GM19099 (cell line): ENCODE measurements around the gene RNFT2.
A peak's percentile ranks its signal among the peaks of the same experiment; 100 is the strongest.

Experiments used
- POLR2A ChIP-seq: IDR thresholded peaks from 3 replicates; pipeline ENCODE4 v1.6.1; 2011; ENCODE audit warnings: low read depth; ENCODE audit not compliant: insufficient read length; ENCODE audit errors: extremely low read depth

RNFT2 gene

DNA sequence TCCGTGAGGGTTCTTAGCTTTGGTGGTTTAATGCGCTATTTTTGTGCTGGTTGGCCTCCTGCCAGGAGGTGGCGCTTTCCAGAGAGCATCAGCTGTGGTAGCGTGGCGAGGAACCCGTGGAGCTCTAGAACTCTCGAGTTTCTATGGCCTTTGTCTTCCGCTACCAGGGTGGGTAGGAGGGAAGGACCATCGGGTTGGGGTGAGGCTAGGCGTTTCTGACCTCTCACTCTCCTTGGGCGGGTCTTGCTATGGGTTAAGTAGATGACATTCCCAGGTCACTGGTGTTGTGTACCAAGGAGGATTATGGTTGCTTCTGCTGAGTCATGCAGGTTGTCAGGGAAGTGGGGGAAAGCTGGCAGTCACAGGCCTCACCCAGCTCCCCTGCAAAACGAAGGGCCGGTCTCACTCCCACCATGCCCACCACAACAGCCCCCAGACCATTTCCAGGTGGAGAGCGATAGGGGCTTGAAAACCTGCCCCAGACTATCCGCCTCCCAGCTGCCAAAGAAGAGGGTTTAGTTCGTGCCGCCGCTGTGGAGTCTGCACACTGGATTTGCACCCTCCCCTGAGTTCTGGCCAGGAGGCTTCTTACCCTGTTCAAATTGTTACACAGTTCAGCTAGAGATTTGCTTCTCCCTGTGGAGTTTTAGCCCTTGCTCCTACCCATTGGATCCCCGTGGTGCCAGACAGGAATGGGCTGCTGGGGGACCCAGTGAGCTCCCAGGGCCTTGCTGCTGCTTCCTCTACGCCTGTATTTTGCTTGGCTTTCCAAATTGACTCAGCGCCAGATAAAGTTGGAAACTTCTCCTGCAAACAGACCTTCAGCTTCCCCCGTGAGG is 21.9 kb downstream of the RNFT2 start:
- peak; percentile 35 for TF ChIP-seq POLR2A

DNA sequence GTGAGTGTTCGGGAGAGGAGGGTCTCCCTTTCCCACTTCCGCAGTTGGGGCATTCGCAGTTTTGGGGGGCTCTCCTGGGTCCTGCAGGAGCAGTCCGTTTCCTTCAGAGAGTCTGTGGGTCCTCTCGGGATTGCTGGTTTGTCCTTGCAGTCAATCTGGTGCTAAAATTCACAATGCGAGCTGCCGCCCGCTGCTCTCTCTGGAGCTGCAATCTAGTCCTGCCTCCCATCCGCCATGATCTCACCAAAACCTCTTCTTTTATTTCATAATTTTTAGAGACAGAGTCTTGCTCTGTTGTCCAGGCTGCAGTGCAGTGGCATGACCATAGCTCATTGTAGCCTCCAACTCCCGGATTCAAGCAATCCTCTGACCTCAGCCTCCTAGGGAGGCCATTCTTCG is 22.5 kb downstream of the RNFT2 start:
- TF ChIP-seq POLR2A: no peak

- TF ChIP-seq POLR2A: no peak
Measured at GRCh38 chr12:116761499-116761898, 23.4 kb downstream of the RNFT2 start.

DNA sequence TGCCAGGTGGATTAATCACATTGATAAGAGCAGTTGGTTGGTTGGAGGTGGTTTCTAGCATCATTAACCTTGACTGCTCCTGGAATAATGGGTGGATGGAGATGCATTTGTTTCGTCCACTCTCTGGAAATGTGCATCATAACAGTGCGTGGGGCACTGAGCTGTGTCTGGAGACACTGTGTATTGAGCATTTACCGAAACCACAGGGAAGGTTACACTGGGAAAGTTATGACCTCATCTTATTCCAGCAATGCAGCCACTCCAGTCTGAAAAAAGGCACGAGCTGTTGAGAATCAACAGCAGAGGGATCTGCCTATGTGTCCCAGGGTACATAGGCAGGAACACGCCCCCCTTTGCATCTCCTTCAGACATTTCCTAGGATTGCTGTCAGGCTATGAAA is 27.2 kb downstream of the RNFT2 start:
- TF ChIP-seq POLR2A: no peak

DNA sequence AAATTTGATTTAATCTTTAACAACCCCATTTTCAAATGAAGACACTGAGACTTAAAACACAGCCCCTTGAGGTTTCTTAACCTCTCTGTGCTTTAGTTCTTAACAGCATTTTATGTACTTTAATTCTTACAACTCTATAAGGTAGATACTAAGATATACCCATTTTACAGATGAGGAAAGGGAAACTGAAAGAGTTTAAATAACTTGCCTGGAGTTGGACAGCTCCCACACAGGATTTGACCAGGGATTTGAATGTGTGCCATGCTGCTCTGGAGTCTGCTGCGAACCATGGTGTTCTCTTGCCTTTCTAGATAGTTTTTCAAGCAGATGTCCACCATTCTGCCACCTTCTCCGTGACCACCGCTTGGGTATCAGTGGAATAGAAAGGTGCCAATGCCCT is 28.2 kb downstream of the RNFT2 start:
- no peak for TF ChIP-seq POLR2A

DNA sequence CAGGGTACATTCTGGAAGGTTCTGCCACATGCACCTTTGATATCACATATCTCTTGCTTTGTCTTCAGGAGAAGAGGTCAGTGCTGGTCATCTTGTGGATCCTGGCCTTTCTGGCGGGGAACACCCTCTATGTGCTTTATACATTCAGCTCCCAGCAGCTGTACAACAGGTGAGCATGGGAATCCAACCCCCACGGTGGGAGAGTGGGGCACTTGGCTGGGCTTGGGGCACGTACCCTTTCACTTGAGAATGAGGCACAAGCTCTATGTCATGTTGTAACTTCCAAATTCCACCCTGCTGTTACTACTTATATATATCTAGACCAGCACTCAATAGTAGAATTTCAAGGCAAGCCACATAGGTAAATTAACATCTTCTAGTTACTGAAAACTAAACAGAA is 28.6 kb downstream of the RNFT2 start:
- TF ChIP-seq POLR2A: no peak

GRCh38 chr12:116771651-116772050 is 33.5 kb downstream of the RNFT2 start:
- TF ChIP-seq POLR2A: no peak

GRCh38 chr12:116773276-116773731 is 35.2 kb downstream of the RNFT2 start:
- no peak for TF ChIP-seq POLR2A

DNA sequence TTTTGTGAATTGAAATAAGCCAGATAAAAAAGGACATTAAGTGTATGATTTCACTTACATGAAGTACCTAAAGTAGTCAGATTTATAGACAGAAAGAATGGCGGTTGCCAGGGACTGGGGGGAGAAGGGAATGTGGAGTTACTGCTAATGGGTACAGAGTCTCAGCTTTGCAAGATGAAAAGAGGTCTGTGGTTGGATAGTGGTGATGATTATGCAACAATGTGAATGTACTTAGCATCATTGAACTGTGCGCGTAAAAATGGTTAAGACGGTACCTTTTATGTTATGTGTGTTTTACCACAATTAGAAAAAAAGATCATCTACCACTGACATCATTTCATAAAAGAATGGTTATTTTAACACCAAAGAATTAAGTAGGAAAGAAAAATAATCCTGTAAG is 35.9 kb downstream of the RNFT2 start:
- no peak for TF ChIP-seq POLR2A

- TF ChIP-seq POLR2A: no peak
Measured at GRCh38 chr12:116777245-116777644, 39.1 kb downstream of the RNFT2 start.

- TF ChIP-seq POLR2A: no peak
Measured at GRCh38 chr12:116779597-116779996, 41.5 kb downstream of the RNFT2 start.

DNA sequence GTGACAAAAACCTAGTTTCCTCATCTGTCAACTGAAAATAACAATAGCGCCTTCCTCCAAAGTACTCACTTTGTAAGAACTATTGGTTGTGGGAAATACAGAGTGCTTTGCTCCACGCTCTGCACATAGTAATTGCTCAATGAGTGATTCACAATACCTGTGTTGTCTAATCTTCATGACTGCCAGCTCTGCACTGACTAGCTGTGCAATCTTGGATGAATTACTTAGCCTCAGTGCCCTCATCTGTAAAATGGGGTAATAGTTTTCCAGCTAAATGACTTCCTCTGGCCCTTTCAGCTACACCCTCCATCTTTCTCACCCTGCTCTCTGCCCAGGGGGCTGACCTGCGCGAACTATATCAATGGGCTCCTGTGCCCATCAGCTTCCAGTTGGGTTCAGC is 42.8 kb downstream of the RNFT2 start:
- TF ChIP-seq POLR2A: no peak

DNA sequence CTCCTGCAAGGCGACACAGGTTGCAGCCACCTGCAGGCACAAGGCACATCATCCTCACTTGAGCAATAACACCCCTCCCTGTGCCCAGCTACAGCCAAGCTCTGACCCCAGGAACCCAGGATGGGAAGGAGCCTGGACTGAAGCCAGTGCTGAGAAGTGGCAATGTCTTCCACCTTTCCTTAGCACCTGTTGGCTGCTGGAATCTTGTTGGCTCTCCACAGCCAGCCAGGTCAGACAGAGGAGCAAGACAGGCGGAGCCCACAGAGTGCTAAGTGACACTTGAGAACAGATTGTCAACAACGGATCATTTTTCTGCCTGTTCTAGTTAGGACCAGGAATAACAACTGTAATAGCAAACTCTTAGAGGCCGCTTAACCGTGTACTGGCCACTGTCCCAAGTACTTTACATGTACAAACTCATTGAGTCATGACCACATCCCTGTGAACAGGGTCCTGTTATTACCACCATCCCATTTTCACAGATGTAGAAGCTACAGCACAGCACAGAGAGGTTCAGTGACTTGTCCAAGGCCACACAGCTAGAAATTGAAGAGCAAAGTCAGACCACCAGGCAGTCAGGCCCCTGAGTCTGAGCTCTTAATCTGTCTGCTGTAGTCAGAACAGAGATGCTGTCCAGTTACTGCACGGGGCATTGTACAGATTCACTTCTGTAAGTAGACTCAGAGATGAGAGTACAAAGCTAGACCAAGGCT is 45.6 kb downstream of the RNFT2 start:
- TF ChIP-seq POLR2A: no peak

GRCh38 chr12:116784238-116784612 is 46.1 kb downstream of the RNFT2 start:
- no peak for TF ChIP-seq POLR2A

DNA sequence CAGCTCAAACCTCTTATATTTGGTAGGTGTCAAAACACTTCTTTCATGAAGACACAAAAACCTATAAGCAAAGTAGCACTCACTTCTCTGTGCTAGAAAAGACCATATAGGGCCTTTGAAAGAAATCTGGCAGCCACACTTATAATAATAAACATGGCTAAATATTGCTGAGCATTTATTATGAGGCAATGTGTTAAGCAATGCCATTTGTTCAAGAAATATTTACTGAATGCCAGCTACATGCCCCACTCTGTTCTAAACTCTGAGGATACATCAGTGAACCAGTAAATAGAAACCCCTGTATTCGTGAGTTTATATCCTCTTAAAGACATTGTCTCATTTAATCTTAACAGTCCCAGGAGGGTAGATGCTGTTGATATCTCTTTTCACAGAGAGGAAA is 52.0 kb downstream of the RNFT2 start:
- no peak for TF ChIP-seq POLR2A

DNA sequence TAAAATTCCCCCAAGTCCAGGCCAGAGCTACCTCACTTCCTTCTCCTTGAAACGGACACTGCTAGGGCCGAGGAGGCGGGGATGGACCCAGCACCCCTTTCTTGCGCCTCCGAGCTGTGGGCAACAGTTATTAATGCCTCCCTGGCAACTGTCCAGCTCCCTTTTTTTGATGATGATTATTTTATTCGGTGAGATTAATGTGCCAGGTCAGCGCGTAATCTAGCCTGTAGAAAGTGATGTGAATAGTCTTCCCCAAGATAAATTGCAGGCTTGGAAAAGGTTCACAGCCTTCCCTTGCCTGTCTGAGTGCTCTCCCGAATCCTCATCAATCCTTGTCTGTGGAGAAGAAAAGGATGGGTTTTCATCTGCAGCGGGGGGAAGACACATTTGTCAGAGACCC is 54.3 kb downstream of the RNFT2 start:
- no peak for TF ChIP-seq POLR2A
